SKM-1 (cell line): ENCODE measurements around the gene ZBTB46.
"Not testable (repeated sequence)": the region's sequence is repeated elsewhere in the genome, so short reads cannot be mapped to it uniquely, and the experiment has no call there.

Source experiments
- DNase-seq: peaks from one replicate; lab custom pipeline; 2025; ENCODE audit not compliant: unreplicated experiment; lab: John Stamatoyannopoulos, UW

ZBTB46 gene

GRCh38 chr20:63819224-63819921 lies 11.7 kb downstream of the ZBTB46 start:
- DNase-seq = no peak

GRCh38 chr20:63815615-63816253 lies 15.3 kb downstream of the ZBTB46 start:
- no peak for DNase-seq

- no peak for DNase-seq
Observed at GRCh38 chr20:63814891-63815614, 16.0 kb downstream of the ZBTB46 start.

- no peak for DNase-seq
Observed at GRCh38 chr20:63811491-63811875, 19.6 kb downstream of the ZBTB46 start.

GRCh38 chr20:63810730-63811490 lies 20.2 kb downstream of the ZBTB46 start:
- DNase-seq = no peak

GRCh38 chr20:63809856-63810255 lies 21.2 kb downstream of the ZBTB46 start:
- DNase-seq = no peak

- no peak for DNase-seq
Observed at GRCh38 chr20:63808964-63809674, 21.9 kb downstream of the ZBTB46 start.

- DNase-seq = no peak
Observed at GRCh38 chr20:63808145-63808724, 22.8 kb downstream of the ZBTB46 start.

GRCh38 chr20:63807654-63808053 lies 23.4 kb downstream of the ZBTB46 start:
- no peak for DNase-seq

- no peak for DNase-seq
Observed at GRCh38 chr20:63804308-63804636, 26.8 kb downstream of the ZBTB46 start.

GRCh38 chr20:63802469-63803240 lies 28.4 kb downstream of the ZBTB46 start:
- DNase-seq = no peak

- not testable (repeated sequence) for DNase-seq
Observed at GRCh38 chr20:63801174-63801573, 29.9 kb downstream of the ZBTB46 start.

- not testable (repeated sequence) for DNase-seq
Observed at GRCh38 chr20:63800411-63800810, 30.7 kb downstream of the ZBTB46 start.

- DNase-seq = not testable (repeated sequence)
Observed at GRCh38 chr20:63799127-63799526, 31.9 kb downstream of the ZBTB46 start.

GRCh38 chr20:63797175-63797574 lies 33.9 kb downstream of the ZBTB46 start:
- DNase-seq = not testable (repeated sequence)

GRCh38 chr20:63795178-63795830 lies 35.8 kb downstream of the ZBTB46 start:
- no peak for DNase-seq

GRCh38 chr20:63794614-63795013 lies 36.5 kb downstream of the ZBTB46 start:
- DNase-seq = no peak

- DNase-seq = no peak
Observed at GRCh38 chr20:63792866-63793265, 38.2 kb downstream of the ZBTB46 start.

- DNase-seq = no peak
Observed at GRCh38 chr20:63791497-63792156, 39.4 kb downstream of the ZBTB46 start.
